Measurements from ENCODE around the gene TTLL1.
A peak's percentile ranks its signal among the peaks of the same experiment; 100 is the strongest.

TTLL1 gene

DNA sequence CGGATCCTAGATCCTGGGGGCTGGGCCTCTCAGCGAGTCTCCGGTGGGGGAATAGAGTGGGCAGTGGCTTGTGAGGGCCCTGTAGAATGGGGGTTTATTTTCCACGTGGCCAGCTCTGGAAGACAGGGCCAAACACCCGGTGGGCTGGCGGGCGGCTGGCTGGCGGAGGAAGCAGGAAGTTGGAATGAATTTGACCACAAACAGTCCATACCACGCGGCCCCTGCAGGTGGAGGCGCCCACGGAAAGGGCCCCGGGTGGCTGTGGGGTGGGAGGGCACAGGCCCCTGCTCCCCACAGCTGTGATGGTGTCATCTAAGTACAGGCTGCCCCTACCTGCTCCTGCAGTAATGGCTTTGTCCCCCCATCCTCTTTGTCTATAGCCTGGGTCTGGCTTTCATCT, 38.9 kb upstream of the TTLL1 start:
- peak overlapping the region; percentile 99 for H3K4me2 ChIP-seq
- peak overlapping the region; percentile 77 for H3K9ac ChIP-seq
- H3K4me1 ChIP-seq: peaks cover 85% of the 10 kb centered on the region
- no peak for TF ChIP-seq Cebpa-rat (IDR thresholded peaks at IDR 0.05)
- H4K20me1 ChIP-seq: 0 out of 2 replicates have a peak, but pooled peaks cover 4% of the 10 kb centered on the region
- peak overlapping the region; percentile 94 for H3K27ac ChIP-seq
- H3K9me3 ChIP-seq: no peaks in the 10 kb centered on the region
- H3K27me3 ChIP-seq: no peaks in the 10 kb centered on the region
- H3K4me3 ChIP-seq: peak overlapping the region; percentile 56
- peaks cover 26% of the 10 kb centered on the region for H3K36me3 ChIP-seq

DNA sequence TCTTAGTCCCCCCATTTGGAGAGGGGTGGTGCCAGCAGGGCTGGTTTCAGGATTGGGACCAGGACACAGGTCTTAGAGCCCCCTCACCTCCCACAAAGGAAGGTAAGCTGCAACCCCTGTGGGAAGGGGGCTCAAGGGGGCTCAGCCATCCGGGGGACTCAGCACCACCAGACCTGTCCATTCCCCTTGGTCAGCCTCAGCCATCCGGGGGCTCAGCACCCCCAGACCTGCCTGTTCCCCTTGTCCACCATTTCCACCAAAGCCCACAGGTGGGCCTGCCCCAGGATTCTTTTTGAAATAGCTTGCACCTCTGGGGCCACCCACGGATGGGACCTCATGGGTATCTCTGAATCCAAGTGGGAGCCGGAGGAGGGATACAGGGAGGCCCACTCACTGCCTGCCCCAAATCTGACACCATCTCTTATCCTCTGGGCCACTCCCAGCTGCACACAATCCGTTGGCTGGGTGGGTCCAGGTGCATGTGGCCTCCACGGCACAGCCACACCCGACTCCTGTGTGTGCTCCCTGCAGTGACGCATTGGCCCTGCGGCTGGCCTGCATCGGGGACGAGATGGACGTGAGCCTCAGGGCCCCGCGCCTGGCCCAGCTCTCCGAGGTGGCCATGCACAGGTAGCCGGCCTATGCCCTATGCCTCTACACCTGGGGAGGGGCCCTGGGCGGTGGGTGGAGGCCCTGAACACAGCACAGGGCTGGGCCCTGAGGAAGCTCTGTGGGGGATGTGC, 38.1 kb upstream of the TTLL1 start:
- Histone ChIP-seq H3K9me3 (no peaks in the 10 kb centered on the region), H3K4me1 (peaks cover 92% of the 10 kb centered on the region), H3K36me3 (peaks cover 18% of the 10 kb centered on the region), H3K9ac (peak overlapping the region; percentile 77), H3K4me3 (peak overlapping the region; percentile 56), H3K27me3 (no peaks in the 10 kb centered on the region), H3K4me2 (peak overlapping the region; percentile 99), H4K20me1 (0 out of 2 replicates have a peak, but pooled peaks cover 4% of the 10 kb centered on the region), H3K27ac (peak overlapping the region; percentile 94)
- TF ChIP-seq Cebpa-rat (IDR thresholded peaks at IDR 0.05): no peak

DNA sequence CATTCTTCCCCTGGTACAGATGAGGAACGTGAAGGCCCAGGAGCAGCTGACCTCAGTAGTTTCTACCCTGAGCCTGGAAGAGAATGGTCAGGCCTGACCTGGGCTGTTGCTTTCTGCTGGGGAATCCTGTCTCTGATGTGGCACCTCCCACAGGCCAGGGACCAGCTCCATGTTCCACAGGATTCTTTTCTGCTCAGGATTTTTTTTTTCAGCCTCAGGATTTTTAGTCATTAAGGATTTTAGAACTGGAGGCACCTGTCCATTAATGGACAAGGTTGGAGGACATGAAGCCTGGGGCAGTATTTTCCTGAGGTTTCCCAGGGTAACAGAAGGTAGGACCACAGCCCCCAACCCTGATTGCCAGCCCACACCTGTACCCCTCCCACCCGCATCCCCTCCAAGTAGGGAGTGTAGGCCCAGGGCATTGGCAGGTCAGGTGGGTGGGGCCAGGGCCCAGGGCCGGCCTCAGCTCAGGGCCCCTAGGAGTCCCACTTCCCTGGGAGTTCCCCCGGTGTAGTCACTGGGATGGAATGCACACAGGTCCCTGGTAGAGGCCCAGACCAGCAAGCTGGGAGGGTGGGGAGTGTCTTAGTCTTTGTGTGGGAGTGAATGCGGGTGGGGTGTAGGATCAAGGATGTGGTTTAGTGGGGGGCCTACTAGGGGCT, 37.4 kb upstream of the TTLL1 start:
- Histone ChIP-seq H3K27me3 (no peaks in the 10 kb centered on the region), H3K9ac (peak overlapping the region; percentile 77), H3K4me3 (peak overlapping the region; percentile 56; the same call in 1 of the 2 replicates), H3K9me3 (no peaks in the 10 kb centered on the region), H3K36me3 (peaks cover 11% of the 10 kb centered on the region), H3K4me1 (peaks cover 99% of the 10 kb centered on the region), H4K20me1 (0 out of 2 replicates have a peak, but pooled peaks cover 4% of the 10 kb centered on the region), H3K27ac (peak overlapping the region; percentile 94), H3K4me2 (peak overlapping the region; percentile 99)
- no peak for TF ChIP-seq Cebpa-rat (IDR thresholded peaks at IDR 0.05)

DNA sequence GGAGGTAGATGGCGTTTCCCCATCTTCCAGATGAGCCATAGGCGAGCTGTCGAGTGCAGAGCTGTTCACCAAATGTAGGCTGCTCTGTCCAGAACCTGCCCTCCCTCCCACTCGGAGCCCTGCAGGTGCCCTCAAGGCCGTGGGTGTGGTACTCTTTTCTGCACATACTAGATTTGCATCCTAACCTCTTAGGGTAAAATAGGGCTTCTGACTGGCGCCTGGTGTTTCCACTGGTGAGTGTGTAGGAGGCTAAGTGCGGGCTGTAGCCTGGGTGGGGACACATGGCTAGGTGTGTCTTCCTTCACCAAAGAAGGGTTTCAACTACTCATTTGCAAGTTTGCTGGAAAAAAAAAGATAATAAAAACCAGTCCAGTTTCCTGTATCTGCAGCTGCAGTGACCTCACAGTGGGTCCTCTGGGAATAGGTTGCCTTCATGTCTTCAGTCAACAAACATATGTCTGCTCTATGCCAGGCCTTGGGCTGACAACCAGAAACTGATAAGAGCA, 29.8 kb upstream of the TTLL1 start:
- H3K27ac ChIP-seq: peak overlapping the region; percentile 85
- no peaks in the 10 kb centered on the region for H3K9me3 ChIP-seq
- H3K4me1 ChIP-seq: peaks cover 100% of the 10 kb centered on the region
- H3K27me3 ChIP-seq: no peaks in the 10 kb centered on the region
- H3K4me2 ChIP-seq: peak overlapping the region; percentile 92
- no peak overlapping the region for H3K9ac ChIP-seq
- H4K20me1 ChIP-seq: no peaks in the 10 kb centered on the region
- H3K4me3 ChIP-seq: peak overlapping the region; percentile 8; the same call in 1 of the 2 replicates
- TF ChIP-seq Cebpa-rat (IDR thresholded peaks at IDR 0.05): no peak
- no peaks in the 10 kb centered on the region for H3K36me3 ChIP-seq

- peak overlapping the region; percentile 63 for H3K9ac ChIP-seq
- H3K4me3 ChIP-seq: 0 out of 2 replicates have a peak overlapping the region, but pooled peaks have one; percentile 8
- no peaks in the 10 kb centered on the region for H3K9me3 ChIP-seq
- peaks cover 100% of the 10 kb centered on the region for H3K4me1 ChIP-seq
- TF ChIP-seq Cebpa-rat (IDR thresholded peaks at IDR 0.05): no peak
- H3K36me3 ChIP-seq: no peaks in the 10 kb centered on the region
- peak overlapping the region; percentile 85 for H3K27ac ChIP-seq
- H3K4me2 ChIP-seq: peak overlapping the region; percentile 92
- no peaks in the 10 kb centered on the region for H3K27me3 ChIP-seq
- H4K20me1 ChIP-seq: no peaks in the 10 kb centered on the region
Observed at GRCh38 chr22:43118024-43118849, 29.0 kb upstream of the TTLL1 start.

GRCh38 chr22:43116932-43117331, 27.7 kb upstream of the TTLL1 start:
- Histone ChIP-seq H3K4me3 (no peak overlapping the region; the same call in 1 of the 2 replicates), H3K9me3 (no peaks in the 10 kb centered on the region), H3K27me3 (peaks cover 4% of the 10 kb centered on the region; the same call in 1 of the 2 replicates), H4K20me1 (no peaks in the 10 kb centered on the region; the same call in 1 of the 2 replicates), H3K27ac (peak overlapping the region; percentile 39; the same call in 1 of the 2 replicates), H3K9ac (no peak overlapping the region), H3K4me2 (peak overlapping the region; percentile 92), H3K4me1 (peaks cover 100% of the 10 kb centered on the region), H3K36me3 (no peaks in the 10 kb centered on the region)
- TF ChIP-seq Cebpa-rat (IDR thresholded peaks at IDR 0.05): no peak

GRCh38 chr22:43114958-43115357, 25.8 kb upstream of the TTLL1 start:
- peaks cover 6% of the 10 kb centered on the region; the same call in 1 of the 2 replicates for H4K20me1 ChIP-seq
- H3K27ac ChIP-seq: peak overlapping the region; percentile 39; the same call in 1 of the 2 replicates

DNA sequence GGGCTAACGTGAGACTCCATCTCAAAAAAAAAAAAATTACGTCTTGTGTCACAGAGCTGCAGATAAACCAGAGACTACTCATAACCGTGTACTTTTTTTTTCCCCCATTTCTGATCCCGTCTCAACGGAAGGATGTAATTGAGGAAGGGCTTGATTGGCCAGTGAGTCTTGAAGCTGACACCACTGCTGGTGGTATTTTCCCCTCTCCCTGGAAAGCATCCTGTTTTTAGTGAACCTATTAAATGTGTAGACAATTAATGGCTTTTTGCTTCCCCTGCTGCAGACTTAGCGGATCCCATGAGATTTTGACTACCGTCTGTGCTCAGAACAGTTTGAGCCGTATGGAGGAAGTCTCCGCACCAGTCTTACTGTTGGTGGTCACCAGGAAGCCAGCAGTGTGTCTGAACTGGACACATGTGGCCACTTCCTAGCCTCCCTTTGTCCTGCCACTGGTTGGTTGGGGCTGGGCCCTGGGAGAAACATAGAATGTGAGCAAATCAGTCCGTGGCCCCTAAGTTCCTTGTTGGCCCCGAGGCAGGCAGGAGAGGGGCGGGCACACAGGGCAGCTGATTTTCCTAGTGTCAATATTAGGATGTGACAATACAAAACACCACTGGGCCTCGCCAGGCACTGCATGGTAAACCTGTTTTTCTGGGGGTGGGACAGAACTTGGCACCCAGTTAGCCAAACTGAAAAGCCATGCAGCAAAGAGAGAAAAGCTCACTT, 24.5 kb upstream of the TTLL1 start:
- Histone ChIP-seq H3K4me1 (peaks cover 90% of the 10 kb centered on the region), H4K20me1 (peaks cover 6% of the 10 kb centered on the region; the same call in 1 of the 2 replicates), H3K36me3 (no peaks in the 10 kb centered on the region), H3K9me3 (no peaks in the 10 kb centered on the region), H3K4me3 (peak overlapping the region; percentile 25), H3K9ac (peak overlapping the region; percentile 16; the same call in 1 of the 2 replicates), H3K27me3 (peaks cover 33% of the 10 kb centered on the region), H3K27ac (peak overlapping the region; percentile 65), H3K4me2 (peak overlapping the region; percentile 92)
- no peak for TF ChIP-seq Cebpa-rat (IDR thresholded peaks at IDR 0.05)

More at GRCh38 chr22:43114958-43115357, 25.8 kb upstream of the TTLL1 start:
- Histone ChIP-seq H3K9ac (no peak overlapping the region), H3K9me3 (no peaks in the 10 kb centered on the region), H3K4me3 (no peak overlapping the region), H3K27me3 (peaks cover 23% of the 10 kb centered on the region), H3K36me3 (no peaks in the 10 kb centered on the region), H3K4me2 (peak overlapping the region; percentile 92), H3K4me1 (peaks cover 97% of the 10 kb centered on the region)
- no peak for TF ChIP-seq Cebpa-rat (IDR thresholded peaks at IDR 0.05)
